HepG2 (cell line): ENCODE data around the gene PHF10. TPM values are rescaled to one million over a fixed set of nuclear protein-coding genes. Genes with fewer than 3 reads are reported as not detected.

Experiments
- CENPT ChIP-seq: sonication (generic); formaldehyde crosslinking; IDR thresholded peaks from 2 replicates; pipeline ENCODE4 v1.8.0; 2022; ENCODE audit warnings: low read depth, mild to moderate bottlenecking, moderate library complexity, missing genetic modification reagents
- ELF4 ChIP-seq: sonication (generic); formaldehyde crosslinking; IDR thresholded peaks from 2 replicates; pipeline ENCODE4 v1.5.0; 2020; ENCODE audit warnings: missing genetic modification reagents, mild to moderate bottlenecking, moderate library complexity, borderline replicate concordance
- HNF4A ChIP-seq: sonication (generic); formaldehyde crosslinking; IDR thresholded peaks from 2 replicates; pipeline ENCODE4 v1.4.0; 2020; ENCODE audit warnings: missing genetic modification reagents
- KLF13 ChIP-seq: sonication (generic); formaldehyde crosslinking; IDR thresholded peaks from 2 replicates; pipeline ENCODE4 v1.4.0; 2020; ENCODE audit warnings: mild to moderate bottlenecking, missing genetic modification reagents
- MEF2D ChIP-seq: sonication (generic); formaldehyde crosslinking; IDR thresholded peaks from 2 replicates; pipeline ENCODE4 v1.5.1; 2020; ENCODE audit warnings: mild to moderate bottlenecking, missing genetic modification reagents
- NR2F6 ChIP-seq, 2 experiments: IDR thresholded peaks; 2 replicates each; pipeline ENCODE4 v1.6.1; 2016; ENCODE audit warnings: antibody characterized with exemption in 1 of 2, mild to moderate bottlenecking in 1 of 2
- NR3C1 ChIP-seq: sonication (generic); formaldehyde crosslinking; IDR thresholded peaks from 2 replicates; pipeline ENCODE4 v1.4.0; 2020; ENCODE audit warnings: missing genetic modification reagents
- SUZ12 ChIP-seq: fragments of 150-350 bp; IDR thresholded peaks from 2 replicates; pipeline ENCODE4 v1.6.1; 2014; ENCODE audit warnings: low read depth, low read length
- ZNF136 ChIP-seq: sonication (generic); formaldehyde crosslinking; IDR thresholded peaks from 2 replicates; pipeline ENCODE4 v1.8.1; 2022; ENCODE audit warnings: low read depth, mild to moderate bottlenecking, moderate library complexity, missing genetic modification reagents
- ZNF24 ChIP-seq: fragments of 450-650 bp; IDR thresholded peaks from 2 replicates; pipeline ENCODE4 v1.6.1; 2017; ENCODE audit warnings: antibody characterized with exemption, mild to moderate bottlenecking
- ZNF282 ChIP-seq: fragments of 450-650 bp; IDR thresholded peaks from 2 replicates; pipeline ENCODE4 v1.6.1; 2018; ENCODE audit not compliant: partially characterized antibody
- polyA plus RNA-seq, 8 experiments: library from polyadenylated mRNA; depleted of rRNA in 3 of 8; stranded (reverse) in 7 of 8; unstranded in 1 of 8; fragments of >200 nt; fragmentation: Illumina TruSeq in 4 of 8; extraction: Trizol in 4 of 8; gene quantifications; 2 replicates each; pipeline versions ENCODE4 v1.2.1 to v1.2.3, GENCODE V29; 2011 to 2016; ENCODE audit warnings: low read depth in 4 of 8, missing spikeins in 1 of 8, mixed read lengths in 1 of 8; ENCODE audit not compliant: insufficient read depth in 1 of 8
- total RNA-seq, 5 experiments: library from RNA; depleted of rRNA; stranded (reverse); fragments of >200 nt; fragmentation: Illumina TruSeq; extraction: Trizol; gene quantifications; 2 replicates each; pipeline ENCODE4 v1.2.3, GENCODE V29; 2016; ENCODE audit warnings: low read depth in 1 of 5
- TF ChIP-seq, protein P1 (sequence below): IDR thresholded peaks from 2 replicates; pipeline ENCODE4 v1.6.1; 2016; ENCODE audit warnings: control low read depth
- TF ChIP-seq, protein P2 (sequence below): sonication (generic); formaldehyde crosslinking; conservative IDR thresholded peaks from 2 replicates; pipeline ENCODE4 v1.4.0; 2020; ENCODE audit warnings: mild to moderate bottlenecking, missing genetic modification reagents, moderate library complexity
- TF ChIP-seq, protein P3 (sequence below), 2 experiments: sonication (generic) in 1 of 2; formaldehyde crosslinking in 1 of 2; IDR thresholded peaks; 2 replicates each; pipeline versions ENCODE4 v1.6.1 to v1.9.0; 2014 to 2022; ENCODE audit warnings: antibody characterized with exemption in 1 of 2, borderline replicate concordance in 1 of 2, inconsistent platforms in 1 of 2, low read depth in 1 of 2, missing genetic modification reagents in 1 of 2
- TF ChIP-seq, protein P4 (sequence below): IDR thresholded peaks from 2 replicates; pipeline ENCODE4 v1.6.1; 2012; ENCODE audit warnings: low read depth, low read length, improper control_type of control experiment

The PHF10 gene
- total and polyA plus RNA-seq, 2 of the 13 experiments (the other 11 are each of a cell fraction or from before 2014, with no cell fraction given): 42.1 to 84.1 TPM

DNA sequence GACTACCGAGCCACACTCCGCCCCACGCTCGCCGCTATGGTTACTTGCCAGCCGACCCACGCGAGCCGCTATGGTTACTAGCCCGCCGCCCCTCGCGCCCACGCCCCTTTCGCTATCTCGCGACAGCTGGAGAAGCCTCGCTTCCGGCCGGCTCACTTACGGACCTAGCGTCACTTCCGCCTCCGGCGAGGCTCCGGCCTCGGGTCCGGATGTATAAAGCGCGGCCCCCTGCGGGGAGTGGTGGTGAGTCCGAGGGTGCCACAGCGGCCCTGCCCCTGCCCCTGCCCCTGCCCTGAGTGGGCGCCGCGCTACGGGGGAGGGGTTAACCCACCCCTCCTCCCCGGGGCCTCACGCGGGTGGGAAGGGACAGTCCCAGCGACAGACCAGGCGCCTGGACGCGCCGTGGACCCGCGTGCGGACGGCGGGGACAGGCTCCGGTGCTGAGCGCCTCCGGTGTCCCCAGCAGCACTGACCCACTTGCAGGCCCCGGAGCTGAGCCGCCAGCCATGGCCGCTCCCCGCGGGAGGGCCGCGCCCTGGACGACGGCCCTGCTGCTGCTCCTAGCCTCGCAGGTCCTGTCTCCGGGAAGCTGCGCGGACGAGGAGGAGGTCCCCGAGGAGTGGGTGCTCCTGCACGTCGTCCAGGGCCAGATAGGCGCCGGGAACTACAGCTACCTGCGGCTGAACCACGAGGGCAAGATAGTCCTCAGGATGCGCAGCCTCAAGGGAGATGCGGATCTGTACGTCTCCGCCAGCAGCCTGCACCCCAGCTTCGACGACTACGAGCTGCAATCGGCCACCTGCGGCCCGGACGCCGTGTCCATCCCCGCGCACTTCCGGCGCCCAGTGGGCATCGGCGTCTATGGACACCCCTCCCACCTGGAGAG, 22.1 kb downstream of the PHF10 start, which contains the start of the genes C6orf120 and WDR27 (continued):
- TF ChIP-seq, protein P1, sequence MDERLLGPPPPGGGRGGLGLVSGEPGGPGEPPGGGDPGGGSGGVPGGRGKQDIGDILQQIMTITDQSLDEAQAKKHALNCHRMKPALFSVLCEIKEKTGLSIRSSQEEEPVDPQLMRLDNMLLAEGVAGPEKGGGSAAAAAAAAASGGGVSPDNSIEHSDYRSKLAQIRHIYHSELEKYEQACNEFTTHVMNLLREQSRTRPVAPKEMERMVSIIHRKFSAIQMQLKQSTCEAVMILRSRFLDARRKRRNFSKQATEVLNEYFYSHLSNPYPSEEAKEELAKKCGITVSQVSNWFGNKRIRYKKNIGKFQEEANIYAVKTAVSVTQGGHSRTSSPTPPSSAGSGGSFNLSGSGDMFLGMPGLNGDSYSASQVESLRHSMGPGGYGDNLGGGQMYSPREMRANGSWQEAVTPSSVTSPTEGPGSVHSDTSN: no peak
- peak; percentile 13; the same call in 1 of the 2 replicates for TF ChIP-seq MEF2D (CRISPR knock-in tag)
- no peak for TF ChIP-seq CENPT
- no peak for TF ChIP-seq ZNF24
- TF ChIP-seq, protein P2, sequence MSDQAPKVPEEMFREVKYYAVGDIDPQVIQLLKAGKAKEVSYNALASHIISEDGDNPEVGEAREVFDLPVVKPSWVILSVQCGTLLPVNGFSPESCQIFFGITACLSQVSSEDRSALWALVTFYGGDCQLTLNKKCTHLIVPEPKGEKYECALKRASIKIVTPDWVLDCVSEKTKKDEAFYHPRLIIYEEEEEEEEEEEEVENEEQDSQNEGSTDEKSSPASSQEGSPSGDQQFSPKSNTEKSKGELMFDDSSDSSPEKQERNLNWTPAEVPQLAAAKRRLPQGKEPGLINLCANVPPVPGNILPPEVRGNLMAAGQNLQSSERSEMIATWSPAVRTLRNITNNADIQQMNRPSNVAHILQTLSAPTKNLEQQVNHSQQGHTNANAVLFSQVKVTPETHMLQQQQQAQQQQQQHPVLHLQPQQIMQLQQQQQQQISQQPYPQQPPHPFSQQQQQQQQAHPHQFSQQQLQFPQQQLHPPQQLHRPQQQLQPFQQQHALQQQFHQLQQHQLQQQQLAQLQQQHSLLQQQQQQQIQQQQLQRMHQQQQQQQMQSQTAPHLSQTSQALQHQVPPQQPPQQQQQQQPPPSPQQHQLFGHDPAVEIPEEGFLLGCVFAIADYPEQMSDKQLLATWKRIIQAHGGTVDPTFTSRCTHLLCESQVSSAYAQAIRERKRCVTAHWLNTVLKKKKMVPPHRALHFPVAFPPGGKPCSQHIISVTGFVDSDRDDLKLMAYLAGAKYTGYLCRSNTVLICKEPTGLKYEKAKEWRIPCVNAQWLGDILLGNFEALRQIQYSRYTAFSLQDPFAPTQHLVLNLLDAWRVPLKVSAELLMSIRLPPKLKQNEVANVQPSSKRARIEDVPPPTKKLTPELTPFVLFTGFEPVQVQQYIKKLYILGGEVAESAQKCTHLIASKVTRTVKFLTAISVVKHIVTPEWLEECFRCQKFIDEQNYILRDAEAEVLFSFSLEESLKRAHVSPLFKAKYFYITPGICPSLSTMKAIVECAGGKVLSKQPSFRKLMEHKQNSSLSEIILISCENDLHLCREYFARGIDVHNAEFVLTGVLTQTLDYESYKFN (CRISPR knock-in tag): peak; percentile 75
- no peak for TF ChIP-seq ZNF282
- no peak for TF ChIP-seq NR2F6 (IDR thresholded peaks at IDR 0.05)
- TF ChIP-seq NR2F6 (CRISPR knock-in tag; IDR thresholded peaks at IDR 0.05): peak; percentile 75
- TF ChIP-seq HNF4A (CRISPR knock-in tag): peak; percentile 6; the same call in 1 of the 2 replicates
- TF ChIP-seq, protein P3, sequence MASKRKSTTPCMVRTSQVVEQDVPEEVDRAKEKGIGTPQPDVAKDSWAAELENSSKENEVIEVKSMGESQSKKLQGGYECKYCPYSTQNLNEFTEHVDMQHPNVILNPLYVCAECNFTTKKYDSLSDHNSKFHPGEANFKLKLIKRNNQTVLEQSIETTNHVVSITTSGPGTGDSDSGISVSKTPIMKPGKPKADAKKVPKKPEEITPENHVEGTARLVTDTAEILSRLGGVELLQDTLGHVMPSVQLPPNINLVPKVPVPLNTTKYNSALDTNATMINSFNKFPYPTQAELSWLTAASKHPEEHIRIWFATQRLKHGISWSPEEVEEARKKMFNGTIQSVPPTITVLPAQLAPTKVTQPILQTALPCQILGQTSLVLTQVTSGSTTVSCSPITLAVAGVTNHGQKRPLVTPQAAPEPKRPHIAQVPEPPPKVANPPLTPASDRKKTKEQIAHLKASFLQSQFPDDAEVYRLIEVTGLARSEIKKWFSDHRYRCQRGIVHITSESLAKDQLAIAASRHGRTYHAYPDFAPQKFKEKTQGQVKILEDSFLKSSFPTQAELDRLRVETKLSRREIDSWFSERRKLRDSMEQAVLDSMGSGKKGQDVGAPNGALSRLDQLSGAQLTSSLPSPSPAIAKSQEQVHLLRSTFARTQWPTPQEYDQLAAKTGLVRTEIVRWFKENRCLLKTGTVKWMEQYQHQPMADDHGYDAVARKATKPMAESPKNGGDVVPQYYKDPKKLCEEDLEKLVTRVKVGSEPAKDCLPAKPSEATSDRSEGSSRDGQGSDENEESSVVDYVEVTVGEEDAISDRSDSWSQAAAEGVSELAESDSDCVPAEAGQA (IDR thresholded peaks at IDR 0.05; ENCODE audit: low read depth): peak; percentile 88
- TF ChIP-seq, protein P3 (CRISPR knock-in tag; IDR thresholded peaks at IDR 0.05; ENCODE audit: borderline replicate concordance): no peak; the same call in 1 of the 2 replicates
- no peak for TF ChIP-seq SUZ12
- TF ChIP-seq ELF4: no peak
- peak; percentile 58; the same call in 1 of the 2 replicates for TF ChIP-seq KLF13
- TF ChIP-seq ZNF136: peak; percentile 43; the same call in 1 of the 2 replicates
- TF ChIP-seq, protein P4, sequence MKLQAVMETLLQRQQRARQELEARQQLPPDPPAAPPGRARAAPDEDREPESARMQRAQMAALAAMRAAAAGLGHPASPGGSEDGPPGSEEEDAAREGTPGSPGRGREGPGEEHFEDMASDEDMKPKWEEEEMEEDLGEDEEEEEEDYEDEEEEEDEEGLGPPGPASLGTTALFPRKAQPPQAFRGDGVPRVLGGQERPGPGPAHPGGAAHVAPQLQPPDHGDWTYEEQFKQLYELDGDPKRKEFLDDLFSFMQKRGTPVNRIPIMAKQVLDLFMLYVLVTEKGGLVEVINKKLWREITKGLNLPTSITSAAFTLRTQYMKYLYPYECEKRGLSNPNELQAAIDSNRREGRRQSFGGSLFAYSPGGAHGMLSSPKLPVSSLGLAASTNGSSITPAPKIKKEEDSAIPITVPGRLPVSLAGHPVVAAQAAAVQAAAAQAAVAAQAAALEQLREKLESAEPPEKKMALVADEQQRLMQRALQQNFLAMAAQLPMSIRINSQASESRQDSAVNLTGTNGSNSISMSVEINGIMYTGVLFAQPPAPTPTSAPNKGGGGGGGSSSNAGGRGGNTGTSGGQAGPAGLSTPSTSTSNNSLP: 0 out of 2 replicates have a peak, but pooled peaks have one; percentile 30
- no peak for TF ChIP-seq NR3C1 (CRISPR knock-in tag)
